ENCODE data around the gene HRAS. TPM values are rescaled to one million over a fixed set of nuclear protein-coding genes. Genes with fewer than 3 reads are reported as not detected.

Gene HRAS
- total RNA-seq, 1 donor from 2014 or later, result 63.2 TPM

GRCh38 chr11:494761-495536, 40.4 kb downstream of the HRAS start:
- no peak for DNase-seq (ENCODE audit: low read depth)
- TF ChIP-seq, protein P1, sequence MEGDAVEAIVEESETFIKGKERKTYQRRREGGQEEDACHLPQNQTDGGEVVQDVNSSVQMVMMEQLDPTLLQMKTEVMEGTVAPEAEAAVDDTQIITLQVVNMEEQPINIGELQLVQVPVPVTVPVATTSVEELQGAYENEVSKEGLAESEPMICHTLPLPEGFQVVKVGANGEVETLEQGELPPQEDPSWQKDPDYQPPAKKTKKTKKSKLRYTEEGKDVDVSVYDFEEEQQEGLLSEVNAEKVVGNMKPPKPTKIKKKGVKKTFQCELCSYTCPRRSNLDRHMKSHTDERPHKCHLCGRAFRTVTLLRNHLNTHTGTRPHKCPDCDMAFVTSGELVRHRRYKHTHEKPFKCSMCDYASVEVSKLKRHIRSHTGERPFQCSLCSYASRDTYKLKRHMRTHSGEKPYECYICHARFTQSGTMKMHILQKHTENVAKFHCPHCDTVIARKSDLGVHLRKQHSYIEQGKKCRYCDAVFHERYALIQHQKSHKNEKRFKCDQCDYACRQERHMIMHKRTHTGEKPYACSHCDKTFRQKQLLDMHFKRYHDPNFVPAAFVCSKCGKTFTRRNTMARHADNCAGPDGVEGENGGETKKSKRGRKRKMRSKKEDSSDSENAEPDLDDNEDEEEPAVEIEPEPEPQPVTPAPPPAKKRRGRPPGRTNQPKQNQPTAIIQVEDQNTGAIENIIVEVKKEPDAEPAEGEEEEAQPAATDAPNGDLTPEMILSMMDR (conservative IDR thresholded peaks at IDR 0.05; ENCODE audit: low read depth, low read length), result no peak
- H3K4me3 ChIP-seq (ENCODE audit: low read depth, low read length), result no peak overlapping the region

DNA sequence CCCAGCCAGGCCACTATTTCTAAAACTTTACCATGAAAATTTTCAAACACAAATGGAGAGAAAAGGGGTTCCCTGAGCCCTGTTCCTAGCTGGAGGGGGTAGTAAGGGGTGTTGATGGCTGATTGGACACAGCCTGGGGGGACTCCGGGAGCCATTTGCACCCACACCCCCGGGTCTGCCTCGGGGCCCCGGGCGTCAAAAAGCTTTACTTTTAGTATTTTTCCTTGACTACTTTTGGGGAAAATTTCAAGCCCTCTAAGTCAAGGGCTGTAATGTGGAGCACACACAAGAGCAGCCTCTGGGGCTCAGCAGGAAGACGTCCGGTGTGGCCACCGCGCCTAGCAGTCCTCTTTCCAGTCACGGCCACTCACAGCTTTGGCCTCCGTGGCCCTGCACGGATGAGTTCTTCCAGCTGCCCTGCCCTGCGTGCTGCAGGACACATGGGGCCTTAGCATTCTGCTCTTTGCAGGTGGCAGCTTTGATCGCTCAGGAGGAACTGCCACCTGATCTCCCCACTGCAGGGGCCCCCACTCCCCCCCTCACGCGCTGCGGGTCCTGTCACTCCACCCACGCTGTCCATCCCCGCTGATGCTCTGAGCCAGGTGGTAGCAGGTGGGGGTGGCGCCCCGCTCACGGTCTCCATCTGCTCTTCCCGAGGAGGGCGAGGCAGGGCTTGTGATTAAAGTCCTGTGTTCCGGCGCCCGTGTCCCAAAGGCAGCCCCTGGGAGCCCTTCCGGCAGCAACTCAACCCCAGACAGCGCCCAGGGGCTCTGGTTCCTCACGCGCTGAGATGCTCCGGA, 42.7 kb downstream of the HRAS start:
- no peak overlapping the region for H3K4me3 ChIP-seq (ENCODE audit: low read depth, low read length)
- no peak for DNase-seq (ENCODE audit: low read depth)
- TF ChIP-seq, protein P1 (conservative IDR thresholded peaks at IDR 0.05; ENCODE audit: low read depth, low read length), result no peak

DNA sequence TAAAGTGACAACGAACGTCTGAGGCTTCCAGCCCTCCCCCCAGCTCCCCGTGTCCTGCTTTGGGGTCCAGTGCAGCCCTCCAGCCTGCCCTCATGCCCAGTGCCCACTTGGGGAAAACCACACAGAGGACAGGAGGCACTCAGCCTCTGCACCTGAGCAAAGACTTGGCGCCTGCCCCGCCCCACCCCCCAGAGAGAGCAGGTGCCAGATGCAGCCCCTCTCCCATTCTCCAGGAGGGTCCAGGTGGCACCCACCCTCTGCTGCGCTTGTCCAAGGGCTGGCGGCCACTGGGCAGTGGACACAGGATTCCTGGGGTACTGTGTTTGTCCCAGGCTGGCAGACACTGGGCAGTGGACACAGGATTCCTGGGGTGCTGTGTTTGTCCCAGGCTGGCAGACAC, 44.0 kb downstream of the HRAS start:
- no peak overlapping the region for H3K4me3 ChIP-seq (ENCODE audit: low read depth, low read length)
- TF ChIP-seq, protein P1 (conservative IDR thresholded peaks at IDR 0.05; ENCODE audit: low read depth, low read length), result no peak
- DNase-seq (ENCODE audit: low read depth), result no peak

GRCh38 chr11:490930-491260, 44.5 kb downstream of the HRAS start:
- no peak overlapping the region for H3K4me3 ChIP-seq (ENCODE audit: low read depth, low read length)
- TF ChIP-seq, protein P1 (conservative IDR thresholded peaks at IDR 0.05; ENCODE audit: low read depth, low read length), result no peak
- no peak for DNase-seq (ENCODE audit: low read depth)

- no peak for DNase-seq (ENCODE audit: low read depth)
- TF ChIP-seq, protein P1 (conservative IDR thresholded peaks at IDR 0.05; ENCODE audit: low read depth, low read length), result no peak
Observed at GRCh38 chr11:490186-490929, 45.0 kb downstream of the HRAS start.

DNA sequence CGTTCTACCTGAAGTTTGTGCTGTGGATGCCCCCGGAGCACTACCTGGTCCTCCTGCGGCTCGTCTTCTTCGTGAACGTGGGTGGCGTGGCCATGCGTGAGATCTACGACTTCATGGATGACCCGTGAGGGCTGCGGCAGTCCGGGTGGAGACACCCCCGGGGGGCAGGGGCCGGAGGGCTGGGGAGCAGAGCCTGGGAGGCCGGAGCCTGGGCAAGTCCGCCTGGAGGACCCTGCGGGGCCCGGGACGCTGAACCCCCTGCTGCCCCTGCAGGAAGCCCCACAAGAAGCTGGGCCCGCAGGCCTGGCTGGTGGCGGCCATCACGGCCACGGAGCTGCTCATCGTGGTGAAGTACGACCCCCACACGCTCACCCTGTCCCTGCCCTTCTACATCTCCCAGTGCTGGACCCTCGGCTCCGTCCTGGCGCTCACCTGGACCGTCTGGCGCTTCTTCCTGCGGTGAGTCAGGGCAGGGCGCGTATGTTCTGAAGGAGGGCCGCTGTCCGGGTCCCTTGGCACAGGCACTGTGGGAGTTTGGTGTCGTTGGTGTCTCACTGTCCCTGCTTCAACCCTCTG, 45.7 kb downstream of the HRAS start:
- no peak overlapping the region for H3K4me3 ChIP-seq (ENCODE audit: low read depth, low read length)
- DNase-seq (ENCODE audit: low read depth), result no peak
- TF ChIP-seq, protein P1 (conservative IDR thresholded peaks at IDR 0.05; ENCODE audit: low read depth, low read length), result no peak

More at GRCh38 chr11:490186-490929, 45.0 kb downstream of the HRAS start:
- no peak overlapping the region for H3K4me3 ChIP-seq (ENCODE audit: low read depth, low read length)

Measured in epithelial cell of proximal tubule (primary cell).